AG10803 (cell line): ENCODE results near the gene AR.

Experiments
- DNase-seq: peaks from one replicate; pipeline ENCODE4 v3.0.0; 2010; ENCODE audit warnings: low read depth
- H3K4me3 ChIP-seq: 2 replicates; pipeline ENCODE4 v1.5.1; 2011; ENCODE audit warnings: mild to moderate bottlenecking, low read length, control low read depth
- TF ChIP-seq, protein P1 (sequence below): conservative IDR thresholded peaks from 2 replicates; pipeline ENCODE4 v1.5.1; 2011; ENCODE audit warnings: mild to moderate bottlenecking, low read length, control low read depth, inconsistent platforms

The AR gene

DNA sequence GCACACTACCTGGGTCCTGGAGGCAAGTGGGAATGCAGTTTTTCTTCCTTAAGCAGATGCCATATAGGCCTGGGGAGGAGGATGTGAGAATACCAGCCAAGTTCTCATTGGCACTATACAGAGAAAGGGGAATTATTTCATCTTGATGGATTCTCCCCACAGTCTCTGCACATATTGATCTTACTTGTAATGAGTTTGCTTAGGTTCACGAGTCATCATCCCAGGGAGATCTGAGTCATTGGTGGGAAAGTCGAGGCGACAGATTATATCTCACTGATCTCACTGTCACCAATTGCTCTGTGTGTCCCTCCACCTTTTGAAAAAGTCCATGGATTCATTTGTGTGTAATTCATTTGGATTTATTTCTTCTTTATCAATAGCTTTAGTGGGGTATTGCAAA lies 156.8 kb downstream of the AR start:
- TF ChIP-seq, protein P1, sequence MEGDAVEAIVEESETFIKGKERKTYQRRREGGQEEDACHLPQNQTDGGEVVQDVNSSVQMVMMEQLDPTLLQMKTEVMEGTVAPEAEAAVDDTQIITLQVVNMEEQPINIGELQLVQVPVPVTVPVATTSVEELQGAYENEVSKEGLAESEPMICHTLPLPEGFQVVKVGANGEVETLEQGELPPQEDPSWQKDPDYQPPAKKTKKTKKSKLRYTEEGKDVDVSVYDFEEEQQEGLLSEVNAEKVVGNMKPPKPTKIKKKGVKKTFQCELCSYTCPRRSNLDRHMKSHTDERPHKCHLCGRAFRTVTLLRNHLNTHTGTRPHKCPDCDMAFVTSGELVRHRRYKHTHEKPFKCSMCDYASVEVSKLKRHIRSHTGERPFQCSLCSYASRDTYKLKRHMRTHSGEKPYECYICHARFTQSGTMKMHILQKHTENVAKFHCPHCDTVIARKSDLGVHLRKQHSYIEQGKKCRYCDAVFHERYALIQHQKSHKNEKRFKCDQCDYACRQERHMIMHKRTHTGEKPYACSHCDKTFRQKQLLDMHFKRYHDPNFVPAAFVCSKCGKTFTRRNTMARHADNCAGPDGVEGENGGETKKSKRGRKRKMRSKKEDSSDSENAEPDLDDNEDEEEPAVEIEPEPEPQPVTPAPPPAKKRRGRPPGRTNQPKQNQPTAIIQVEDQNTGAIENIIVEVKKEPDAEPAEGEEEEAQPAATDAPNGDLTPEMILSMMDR = no peak
- no peak for DNase-seq
- no peak overlapping the region for H3K4me3 ChIP-seq

DNA sequence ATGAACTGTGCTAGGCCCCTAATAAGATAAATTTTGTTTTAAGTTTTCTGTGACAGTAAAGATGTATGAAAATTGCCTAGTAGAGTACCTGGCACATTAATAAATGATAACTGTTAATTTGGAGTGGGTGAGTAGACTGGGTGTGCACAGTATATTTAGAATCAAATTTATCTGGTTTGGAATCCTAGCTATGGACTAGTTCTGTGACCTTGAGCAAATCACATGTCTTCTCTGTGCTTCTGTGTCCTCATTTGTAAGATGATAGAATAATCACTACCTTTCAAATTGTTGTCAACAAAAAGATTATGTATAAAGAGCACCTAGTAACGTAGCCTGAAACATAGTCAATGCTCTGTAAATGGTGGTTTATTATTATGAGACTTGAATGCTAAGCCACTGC lies 170.2 kb downstream of the AR start:
- TF ChIP-seq, protein P1 = no peak
- no peak for DNase-seq
- H3K4me3 ChIP-seq = no peak overlapping the region

DNA sequence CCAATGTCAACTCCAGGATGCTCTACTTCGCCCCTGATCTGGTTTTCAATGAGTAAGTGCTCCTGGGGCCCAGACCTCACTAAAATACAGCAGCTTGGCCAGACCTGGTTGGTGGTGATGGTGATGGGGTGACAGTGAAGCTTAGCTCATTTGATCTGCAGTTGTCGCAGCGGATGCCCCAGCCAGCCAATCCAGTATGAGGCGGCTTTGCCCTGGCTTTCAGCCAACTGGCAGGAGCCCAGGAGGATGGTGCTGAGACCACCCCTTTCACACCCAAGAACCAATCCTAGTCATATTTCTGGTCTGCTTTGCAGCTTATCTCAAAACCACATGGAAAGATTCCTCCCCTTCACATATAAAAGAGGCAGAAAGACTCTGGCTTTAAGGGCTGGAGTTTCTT lies 173.8 kb downstream of the AR start:
- DNase-seq = no peak
- no peak overlapping the region for H3K4me3 ChIP-seq
- TF ChIP-seq, protein P1 = no peak

DNA sequence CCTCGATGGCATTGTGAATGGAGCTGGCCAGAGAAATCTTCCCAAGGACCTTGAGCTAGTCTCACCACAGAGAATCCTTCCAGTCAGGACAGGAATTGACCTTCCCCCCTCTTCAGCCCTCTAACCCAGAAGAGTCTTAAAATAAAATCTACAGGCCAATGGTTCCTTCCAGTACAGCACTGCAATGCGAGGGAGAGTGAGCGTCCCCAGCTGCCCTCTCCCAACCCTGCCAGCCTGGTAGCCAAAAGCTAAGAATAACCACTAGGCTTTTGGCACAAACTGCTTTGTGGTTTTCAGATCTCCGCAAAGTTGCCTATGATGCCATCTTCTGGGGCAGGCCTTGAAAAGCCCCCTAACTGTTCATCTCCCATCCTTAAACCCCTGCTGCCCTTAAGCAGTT lies 175.1 kb downstream of the AR start:
- H3K4me3 ChIP-seq = no peak overlapping the region
- TF ChIP-seq, protein P1 = no peak
- DNase-seq = no peak

DNA sequence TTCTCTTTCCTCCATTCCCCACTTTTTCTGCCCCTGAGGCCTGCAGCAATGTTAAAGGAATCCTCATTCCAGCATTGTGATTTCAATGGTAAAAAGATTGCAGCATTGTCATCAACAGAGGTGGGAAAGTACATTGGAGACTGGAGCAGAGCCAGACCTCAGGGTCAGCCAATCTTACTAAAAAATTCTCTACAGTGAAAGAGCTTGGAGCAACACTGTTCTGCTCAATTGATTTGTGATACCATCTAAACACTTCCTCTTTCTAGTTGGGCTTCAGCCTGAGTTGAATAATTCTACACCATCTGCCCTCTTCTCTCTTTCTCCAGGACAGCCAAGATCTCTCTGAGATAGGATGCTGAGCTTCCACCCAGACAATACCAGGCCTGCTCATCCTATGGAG lies 176.5 kb downstream of the AR start:
- no peak overlapping the region for H3K4me3 ChIP-seq
- DNase-seq = peak; percentile 26
- TF ChIP-seq, protein P1 = no peak

DNA sequence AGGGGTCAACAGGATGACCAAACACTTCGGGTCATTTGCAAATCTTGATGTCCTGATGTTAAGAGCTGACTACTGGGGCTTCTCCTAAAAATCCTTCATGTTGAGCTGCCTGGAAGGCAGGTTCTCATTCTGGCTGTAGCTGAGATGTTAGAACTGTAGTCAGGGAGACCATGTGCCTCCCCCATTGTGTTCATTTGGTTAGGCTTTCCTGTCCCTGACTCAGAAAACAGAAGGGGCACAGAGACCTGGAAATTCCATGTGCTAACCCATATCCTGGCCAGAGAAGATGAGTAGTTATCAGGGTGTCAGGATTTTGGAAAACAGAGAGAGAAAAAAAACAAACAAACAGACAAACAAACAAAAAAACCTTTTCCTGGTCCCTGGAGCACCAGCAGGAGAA lies 177.5 kb downstream of the AR start:
- DNase-seq = no peak
- TF ChIP-seq, protein P1 = no peak

DNA sequence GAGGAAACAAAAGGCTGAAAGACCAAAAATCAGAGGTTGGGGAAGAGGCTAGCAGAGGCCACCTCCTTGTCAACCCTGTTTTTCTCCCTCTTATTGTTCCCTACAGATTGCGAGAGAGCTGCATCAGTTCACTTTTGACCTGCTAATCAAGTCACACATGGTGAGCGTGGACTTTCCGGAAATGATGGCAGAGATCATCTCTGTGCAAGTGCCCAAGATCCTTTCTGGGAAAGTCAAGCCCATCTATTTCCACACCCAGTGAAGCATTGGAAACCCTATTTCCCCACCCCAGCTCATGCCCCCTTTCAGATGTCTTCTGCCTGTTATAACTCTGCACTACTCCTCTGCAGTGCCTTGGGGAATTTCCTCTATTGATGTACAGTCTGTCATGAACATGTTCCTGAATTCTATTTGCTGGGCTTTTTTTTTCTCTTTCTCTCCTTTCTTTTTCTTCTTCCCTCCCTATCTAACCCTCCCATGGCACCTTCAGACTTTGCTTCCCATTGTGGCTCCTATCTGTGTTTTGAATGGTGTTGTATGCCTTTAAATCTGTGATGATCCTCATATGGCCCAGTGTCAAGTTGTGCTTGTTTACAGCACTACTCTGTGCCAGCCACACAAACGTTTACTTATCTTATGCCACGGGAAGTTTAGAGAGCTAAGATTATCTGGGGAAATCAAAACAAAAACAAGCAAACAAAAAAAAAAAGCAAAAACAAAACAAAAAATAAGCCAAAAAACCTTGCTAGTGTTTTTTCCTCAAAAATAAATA lies 179.9 kb downstream of the AR start:
- DNase-seq = no peak
- TF ChIP-seq, protein P1 = no peak
- no peak overlapping the region for H3K4me3 ChIP-seq

More for the DNA sequence above, 177.5 kb downstream of the AR start:
- H3K4me3 ChIP-seq = no peak overlapping the region
